ENCODE measurements around the gene ADAMTS1. TPM values are rescaled to one million over a fixed set of nuclear protein-coding genes. Genes with fewer than 3 reads are reported as not detected.

ADAMTS1 gene
- total and polyA plus RNA-seq, 2 of the 13 experiments (the other 11 are each of a cell fraction or from before 2014, with no cell fraction given) = 0.02 to 0.11 TPM

GRCh38 chr21:26883768-26884167 is 38.6 kb upstream of the ADAMTS1 start:
- no peaks in the 10 kb centered on the region for H3K4me1 ChIP-seq (ENCODE audit: insufficient read depth, low read length)
- no peaks in the 10 kb centered on the region for H3K27me3 ChIP-seq (ENCODE audit: control insufficient read depth in 1 of 2, insufficient read depth in 2 of 2, low read length in 2 of 2)
- H3K27ac ChIP-seq (ENCODE audit: extremely low read length, insufficient read depth, low read length) = no peak overlapping the region
- 0% methylated on average over 2 of the region's 2 CpGs for WGBS (ENCODE audit: low lambda C conversion rate)
- no peak overlapping the region for H3K9ac ChIP-seq (ENCODE audit: insufficient read depth, low read depth, low read length)
- POLR2A ChIA-PET = no interaction called here
- TF ChIP-seq ZNF407 (CRISPR knock-in tag; IDR thresholded peaks at IDR 0.05; ENCODE audit: not compliant biosample characterization) (no peak), ZNF431 (CRISPR knock-in tag; IDR thresholded peaks at IDR 0.05; ENCODE audit: borderline replicate concordance, low read depth) (no peak), ZKSCAN8 (CRISPR knock-in tag; IDR thresholded peaks at IDR 0.05; ENCODE audit: borderline replicate concordance) (no peak), ZMYM2 (CRISPR knock-in tag; IDR thresholded peaks at IDR 0.05) (no peak)
- no peak overlapping the region for H3K4me3 ChIP-seq (replicated peaks in 1 of 3; ENCODE audit: insufficient read depth in 1 of 3, low read depth in 2 of 3, low read length in 3 of 3)
- in situ Hi-C loops (cut with HindIII; ENCODE audit: extremely low pct_ligation_motif_present, low pct_unique_long_range_greater_than_20kb) (no loop called here), intact Hi-C loops (cut with micrococcal nuclease; ENCODE audit: unreplicated experiment) (no loop called here)
- H4K20me1 ChIP-seq (ENCODE audit: insufficient read depth, low read length) = no peaks in the 10 kb centered on the region
- no TSS peak for BruUV-seq (replicated peaks)
- no peak overlapping the region for H2AFZ ChIP-seq (ENCODE audit: low read length)
- no peak for DNase-seq (ENCODE audit: low spot score)
- ATAC-seq = no peak
- CTCF ChIA-PET (ENCODE audit: low intra/inter-chr PET ratio, low total read pairs) = no interaction called here
- H3K79me2 ChIP-seq (ENCODE audit: insufficient read depth, low read length) = no peaks in the 10 kb centered on the region
- H3K36me3 ChIP-seq (replicated peaks in 1 of 2; ENCODE audit: control insufficient read depth in 1 of 2, insufficient read depth in 2 of 2, low read length in 2 of 2) = no peaks in the 10 kb centered on the region
- H3K9me3 ChIP-seq (ENCODE audit: low read length) = peaks cover 86% of the 10 kb centered on the region
- FAIRE-seq = no peak
- no peak overlapping the region for H3K4me2 ChIP-seq (ENCODE audit: low read depth, low read length)

All from HepG2 (cell line).